HepG2 (cell line): ENCODE measurements around the gene RNF25. TPM values are rescaled to one million over a fixed set of nuclear protein-coding genes. Genes with fewer than 3 reads are reported as not detected.
A peak's percentile ranks its signal among the peaks of the same experiment; 100 is the strongest.

ENCODE experiments used
- ATAC-seq: fragments of 200-7000 bp; cut with Tn5 transposase; 3 replicates; pipeline ENCODE4 v1.9.1; 2020; ENCODE audit warnings: mild to moderate bottlenecking, moderate library complexity
- BruUV-seq: library from RNA; stranded (reverse); fragments of 400-500 nt; replicated peaks from 2 replicates; lab custom pipeline; 2021; lab: Mats Ljungman, UMichigan
- CTCF ChIA-PET: fragments of 300-600 bp; formaldehyde crosslinking; extraction: SDS; loops from one replicate; lab custom pipeline; 2021; ENCODE audit warnings: low total read pairs, inconsistent platforms, low intra/inter-chr PET ratio; lab: Yijun Ruan, JAX
- POLR2A ChIA-PET: fragments of 350-600 bp; sonication (Branson Sonifier 250); formaldehyde crosslinking; loops from one replicate; lab custom pipeline; 2020; ENCODE audit warnings: antibody characterized with exemption, inconsistent platforms; lab: Yijun Ruan, JAX
- DNase-seq: peaks from one replicate; pipeline ENCODE4 v3.0.0-alpha.2; 2015; ENCODE audit warnings: low spot score
- FAIRE-seq: peaks from 3 replicates; lab custom pipeline; 2011; peaks lifted over from hg19 to GRCh38; lab: Jason Lieb, UNC
- H2AFZ ChIP-seq: one replicate; pipeline ENCODE4 v1.6.1; 2011; ENCODE audit warnings: low read length, inconsistent platforms
- H3K27ac ChIP-seq: fragments of 300-600 bp; 3 replicates; pipeline ENCODE4 v1.8.0; 2011; ENCODE audit warnings: mixed run types, mild to moderate bottlenecking, mixed read lengths, low read length, inconsistent platforms; ENCODE audit not compliant: insufficient read depth; ENCODE audit errors: extremely low read length
- H3K27me3 ChIP-seq, 2 experiments: fragments of 200-600 bp in 1 of 2; 2 replicates in 1 of 2; 3 replicates in 1 of 2; pipeline versions ENCODE4 v1.6.0 to v1.8.0; 2011; ENCODE audit warnings: low read length in 2 of 2, mild to moderate bottlenecking in 2 of 2, moderate library complexity in 2 of 2, inconsistent platforms in 1 of 2; ENCODE audit not compliant: insufficient read depth in 2 of 2, control insufficient read depth in 1 of 2
- H3K36me3 ChIP-seq, 2 experiments: fragments of 200-600 bp in 1 of 2; replicated peaks in 1 of 2; 2 replicates in 1 of 2; 3 replicates in 1 of 2; pipeline versions ENCODE4 v1.5.1 to v1.8.0; 2011; ENCODE audit warnings: low read length in 2 of 2, inconsistent platforms in 1 of 2; ENCODE audit not compliant: insufficient read depth in 2 of 2, control insufficient read depth in 1 of 2
- H3K4me1 ChIP-seq: 2 replicates; pipeline ENCODE4 v1.5.1; 2012; ENCODE audit warnings: low read length, inconsistent platforms; ENCODE audit not compliant: insufficient read depth
- H3K4me2 ChIP-seq: 2 replicates; pipeline ENCODE4 v1.6.0; 2011; ENCODE audit warnings: low read depth, low read length, inconsistent platforms
- H3K4me3 ChIP-seq, 3 experiments: fragments of 200-600 bp in 1 of 3; sonication (generic), shearing (Covaris generic) in 1 of 3; replicated peaks in 1 of 3; 2 replicates each; pipeline ENCODE4 v1.5.1; 2011 to 2016; ENCODE audit warnings: low read length in 3 of 3, inconsistent platforms in 2 of 3, low read depth in 2 of 3, mild to moderate bottlenecking in 2 of 3, control low read depth in 1 of 3, mixed read lengths in 1 of 3; ENCODE audit not compliant: insufficient read depth in 1 of 3
- H3K79me2 ChIP-seq: one replicate; pipeline ENCODE4 v1.6.1; 2011; ENCODE audit warnings: low read length, inconsistent platforms; ENCODE audit not compliant: insufficient read depth
- H3K9ac ChIP-seq: 2 replicates; pipeline ENCODE4 v1.6.0; 2011; ENCODE audit warnings: mild to moderate bottlenecking, low read depth, low read length, inconsistent platforms; ENCODE audit not compliant: insufficient read depth
- H3K9me3 ChIP-seq: 2 replicates; pipeline ENCODE4 v1.5.1; 2012; ENCODE audit warnings: mild to moderate bottlenecking, low read length
- H4K20me1 ChIP-seq: 2 replicates; pipeline ENCODE4 v1.6.0; 2011; ENCODE audit warnings: inconsistent platforms, mild to moderate bottlenecking, low read length, moderate library complexity; ENCODE audit not compliant: insufficient read depth
- GATAD2A ChIP-seq: IDR thresholded peaks from 2 replicates; pipeline ENCODE4 v1.6.1; 2016
- GMEB2 ChIP-seq: IDR thresholded peaks from 2 replicates; pipeline ENCODE4 v1.6.1; 2016; ENCODE audit warnings: missing biosample characterization, missing genetic modification reagents, low read depth
- MLLT10 ChIP-seq: sonication (generic); formaldehyde crosslinking; IDR thresholded peaks from 2 replicates; pipeline ENCODE4 v1.4.0; 2020; ENCODE audit warnings: missing genetic modification reagents
- RFXANK ChIP-seq: IDR thresholded peaks from 2 replicates; pipeline ENCODE4 v1.6.1; 2016
- SALL1 ChIP-seq: sonication (generic); formaldehyde crosslinking; IDR thresholded peaks from 2 replicates; pipeline ENCODE4 v1.8.0; 2022; ENCODE audit warnings: mild to moderate bottlenecking, missing genetic modification reagents
- SMYD3 ChIP-seq: sonication (generic); formaldehyde crosslinking; IDR thresholded peaks from 2 replicates; pipeline ENCODE4 v1.8.1; 2023; ENCODE audit warnings: mild to moderate bottlenecking, missing genetic modification reagents
- STAT5B ChIP-seq: sonication (generic); formaldehyde crosslinking; IDR thresholded peaks from 2 replicates; pipeline ENCODE4 v1.4.0; 2020; ENCODE audit warnings: missing genetic modification reagents
- ZC3H13 ChIP-seq: sonication (generic); formaldehyde crosslinking; IDR thresholded peaks from 2 replicates; pipeline ENCODE4 v1.8.1; 2023; ENCODE audit warnings: mild to moderate bottlenecking, missing genetic modification reagents, moderate library complexity
- ZNF552 ChIP-seq: sonication (generic); formaldehyde crosslinking; IDR thresholded peaks from 2 replicates; pipeline ENCODE4 v1.9.0; 2022; ENCODE audit warnings: missing genetic modification reagents, mild to moderate bottlenecking, borderline replicate concordance
- ZNF777 ChIP-seq: sonication (generic); formaldehyde crosslinking; IDR thresholded peaks from 2 replicates; pipeline ENCODE4 v1.4.0; 2020; ENCODE audit warnings: missing genetic modification reagents
- WGBS: methylation state at CpG from one replicate; pipeline ENCODE4 v1.1.6; 2017; ENCODE audit warnings: low lambda C conversion rate; 5-methylcytosine and 5-hydroxymethylcytosine counted together
- in situ Hi-C: cut with HindIII; loops from 2 replicates; pipeline ENCODE4 v1.10.0; 2017; ENCODE audit warnings: low pct_unique_long_range_greater_than_20kb; ENCODE audit not compliant: extremely low pct_ligation_motif_present
- intact Hi-C: fragments of 100-400 bp; cut with micrococcal nuclease; formaldehyde crosslinking; loops from one replicate; pipeline ENCODE4 v1.10.0; 2022; ENCODE audit not compliant: unreplicated experiment
- polyA plus RNA-seq, 8 experiments: library from polyadenylated mRNA; depleted of rRNA in 3 of 8; stranded (reverse) in 7 of 8; unstranded in 1 of 8; fragments of >200 nt; fragmentation: Illumina TruSeq in 4 of 8; extraction: Trizol in 4 of 8; gene quantifications; 2 replicates each; pipeline versions ENCODE4 v1.2.1 to v1.2.3, GENCODE V29; 2011 to 2016; ENCODE audit warnings: low read depth in 4 of 8, missing spikeins in 1 of 8, mixed read lengths in 1 of 8; ENCODE audit not compliant: insufficient read depth in 1 of 8
- total RNA-seq, 5 experiments: library from RNA; depleted of rRNA; stranded (reverse); fragments of >200 nt; fragmentation: Illumina TruSeq; extraction: Trizol; gene quantifications; 2 replicates each; pipeline ENCODE4 v1.2.3, GENCODE V29; 2016; ENCODE audit warnings: low read depth in 1 of 5
- TF ChIP-seq, protein P1 (sequence below): sonication (generic); formaldehyde crosslinking; IDR thresholded peaks from 2 replicates; pipeline ENCODE4 v1.5.1; 2020; ENCODE audit warnings: missing genetic modification reagents, mild to moderate bottlenecking, borderline replicate concordance
- TF ChIP-seq, protein P2 (sequence below): sonication (generic); formaldehyde crosslinking; IDR thresholded peaks from 2 replicates; pipeline ENCODE4 v1.5.1; 2020; ENCODE audit warnings: missing genetic modification reagents, mild to moderate bottlenecking, borderline replicate concordance
- TF ChIP-seq, protein P3 (sequence below): sonication (generic); formaldehyde crosslinking; IDR thresholded peaks from 2 replicates; pipeline ENCODE4 v1.8.1; 2022; ENCODE audit warnings: low read depth, mild to moderate bottlenecking, missing genetic modification reagents

RNF25 gene
- total and polyA plus RNA-seq, 2 of the 13 experiments (the other 11 are each of a cell fraction or from before 2014, with no cell fraction given): 37.0 to 87.6 TPM

DNA sequence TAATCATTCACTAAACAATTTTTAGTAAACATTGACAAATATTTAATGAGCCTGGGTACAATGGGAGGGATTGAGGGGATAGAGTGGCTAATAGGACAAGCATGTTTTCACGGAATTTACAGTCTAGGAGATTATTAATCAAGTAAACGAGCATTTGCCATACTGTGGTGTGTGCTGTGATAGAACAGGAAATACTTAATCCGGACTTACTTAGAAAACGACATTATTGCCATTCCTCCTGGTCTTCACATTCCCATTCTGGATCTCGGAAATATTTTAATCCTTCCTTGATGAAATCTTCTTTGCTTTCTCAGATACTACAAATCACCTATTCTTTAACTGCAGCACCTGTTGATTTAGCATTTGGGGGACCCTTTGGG, 39.7 kb upstream of the RNF25 start (continued):
- TF ChIP-seq GATAD2A: no peak

- peak; percentile 79 for FAIRE-seq
- in situ Hi-C loops: no loop called here
- TF ChIP-seq SMYD3: peak; percentile 89
- TF ChIP-seq ZNF552 (CRISPR knock-in tag): peak; percentile 70
- peak; percentile 96 for TF ChIP-seq SALL1 (CRISPR knock-in tag)
- TF ChIP-seq, protein P1, sequence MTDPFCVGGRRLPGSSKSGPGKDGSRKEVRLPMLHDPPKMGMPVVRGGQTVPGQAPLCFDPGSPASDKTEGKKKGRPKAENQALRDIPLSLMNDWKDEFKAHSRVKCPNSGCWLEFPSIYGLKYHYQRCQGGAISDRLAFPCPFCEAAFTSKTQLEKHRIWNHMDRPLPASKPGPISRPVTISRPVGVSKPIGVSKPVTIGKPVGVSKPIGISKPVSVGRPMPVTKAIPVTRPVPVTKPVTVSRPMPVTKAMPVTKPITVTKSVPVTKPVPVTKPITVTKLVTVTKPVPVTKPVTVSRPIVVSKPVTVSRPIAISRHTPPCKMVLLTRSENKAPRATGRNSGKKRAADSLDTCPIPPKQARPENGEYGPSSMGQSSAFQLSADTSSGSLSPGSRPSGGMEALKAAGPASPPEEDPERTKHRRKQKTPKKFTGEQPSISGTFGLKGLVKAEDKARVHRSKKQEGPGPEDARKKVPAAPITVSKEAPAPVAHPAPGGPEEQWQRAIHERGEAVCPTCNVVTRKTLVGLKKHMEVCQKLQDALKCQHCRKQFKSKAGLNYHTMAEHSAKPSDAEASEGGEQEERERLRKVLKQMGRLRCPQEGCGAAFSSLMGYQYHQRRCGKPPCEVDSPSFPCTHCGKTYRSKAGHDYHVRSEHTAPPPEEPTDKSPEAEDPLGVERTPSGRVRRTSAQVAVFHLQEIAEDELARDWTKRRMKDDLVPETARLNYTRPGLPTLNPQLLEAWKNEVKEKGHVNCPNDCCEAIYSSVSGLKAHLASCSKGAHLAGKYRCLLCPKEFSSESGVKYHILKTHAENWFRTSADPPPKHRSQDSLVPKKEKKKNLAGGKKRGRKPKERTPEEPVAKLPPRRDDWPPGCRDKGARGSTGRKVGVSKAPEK (CRISPR knock-in tag): 0 out of 2 replicates have a peak, but pooled peaks have one; percentile 44
- no peak for TF ChIP-seq MLLT10 (CRISPR knock-in tag)
- peak; percentile 88; the same call in 1 of the 2 replicates for TF ChIP-seq STAT5B (CRISPR knock-in tag)
- TF ChIP-seq ZC3H13 (CRISPR knock-in tag): peak; percentile 87
- TF ChIP-seq GMEB2: peak; percentile 60
- peak; percentile 63; the same call in 1 of the 2 replicates for TF ChIP-seq RFXANK
- TF ChIP-seq ZNF777: peak; percentile 70
- TF ChIP-seq, protein P2, sequence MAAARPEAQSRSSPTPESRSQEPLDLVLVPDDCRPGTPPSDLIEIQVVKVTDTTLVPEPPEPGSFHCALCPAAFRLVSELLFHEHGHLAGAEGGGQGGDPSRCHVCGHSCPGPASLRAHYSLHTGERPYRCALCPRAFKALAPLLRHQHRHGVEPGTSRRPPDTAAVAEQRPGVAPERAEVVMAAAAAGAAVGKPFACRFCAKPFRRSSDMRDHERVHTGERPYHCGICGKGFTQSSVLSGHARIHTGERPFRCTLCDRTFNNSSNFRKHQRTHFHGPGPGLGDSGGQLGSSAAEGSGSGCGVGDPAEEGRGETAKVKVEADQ (CRISPR knock-in tag): peak; percentile 95
- TF ChIP-seq, protein P3, sequence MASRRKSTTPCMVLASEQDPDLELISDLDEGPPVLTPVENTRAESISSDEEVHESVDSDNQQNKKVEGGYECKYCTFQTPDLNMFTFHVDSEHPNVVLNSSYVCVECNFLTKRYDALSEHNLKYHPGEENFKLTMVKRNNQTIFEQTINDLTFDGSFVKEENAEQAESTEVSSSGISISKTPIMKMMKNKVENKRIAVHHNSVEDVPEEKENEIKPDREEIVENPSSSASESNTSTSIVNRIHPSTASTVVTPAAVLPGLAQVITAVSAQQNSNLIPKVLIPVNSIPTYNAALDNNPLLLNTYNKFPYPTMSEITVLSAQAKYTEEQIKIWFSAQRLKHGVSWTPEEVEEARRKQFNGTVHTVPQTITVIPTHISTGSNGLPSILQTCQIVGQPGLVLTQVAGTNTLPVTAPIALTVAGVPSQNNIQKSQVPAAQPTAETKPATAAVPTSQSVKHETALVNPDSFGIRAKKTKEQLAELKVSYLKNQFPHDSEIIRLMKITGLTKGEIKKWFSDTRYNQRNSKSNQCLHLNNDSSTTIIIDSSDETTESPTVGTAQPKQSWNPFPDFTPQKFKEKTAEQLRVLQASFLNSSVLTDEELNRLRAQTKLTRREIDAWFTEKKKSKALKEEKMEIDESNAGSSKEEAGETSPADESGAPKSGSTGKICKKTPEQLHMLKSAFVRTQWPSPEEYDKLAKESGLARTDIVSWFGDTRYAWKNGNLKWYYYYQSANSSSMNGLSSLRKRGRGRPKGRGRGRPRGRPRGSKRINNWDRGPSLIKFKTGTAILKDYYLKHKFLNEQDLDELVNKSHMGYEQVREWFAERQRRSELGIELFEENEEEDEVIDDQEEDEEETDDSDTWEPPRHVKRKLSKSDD (CRISPR knock-in tag): 0 out of 2 replicates have a peak, but pooled peaks have one; percentile 67
Observed at GRCh38 chr2:218710687-218711549, 39.1 kb upstream of the RNF25 start, which contains the start of gene TTLL4. Gene TTLL4, plus strand, starts transcription at chr2:218710835. Its CDS starts 26,842 bp downstream, at chr2:218737677.

More at GRCh38 chr2:218710687-218711549, 39.1 kb upstream of the RNF25 start, which contains the start of gene TTLL4:
- ChIA-PET POLR2A (interaction anchor here (1.0 to 2.4 kb wide), 13 partner anchors 11 to 137 kb away, joined by 3 to 22 read pairs (median 11); partner anchors contain the start of genes BCS1L, CYP27A1, RNF25 and STK36), CTCF (interaction anchor here (2.6 kb wide), 1 partner anchor 136 kb away, joined by 49 read pairs; no protein-coding TSS in a partner anchor)
- under 1% methylated on average over 36 of the region's 74 CpGs for WGBS
- peak within 1 kb of the TSS; percentile 74 for H3K27ac ChIP-seq
- ATAC-seq: peak; percentile 95
- TSS peak; percentile 76 for BruUV-seq
- H3K4me1 ChIP-seq: peaks cover 42% of the 10 kb centered on the region
- no peaks in the 10 kb centered on the region for H3K9me3 ChIP-seq
- H3K4me2 ChIP-seq: peak within 1 kb of the TSS; percentile 86
- H3K4me3 ChIP-seq: peak within 1 kb of the TSS; percentile 88 to 97 (median 93)
- intact Hi-C loops: loop anchor here (1.0 to 2.0 kb wide), 3 partner anchors 44 to 136 kb away; no protein-coding TSS in a partner anchor
- peak; percentile 95 for DNase-seq
- H2AFZ ChIP-seq: no peak within 1 kb of the TSS
- peaks cover 3% of the 10 kb centered on the region; the same call in 1 of the 2 replicates for H4K20me1 ChIP-seq
- peaks cover 48% of the 10 kb centered on the region for H3K79me2 ChIP-seq
- H3K27me3 ChIP-seq: no peaks in the 10 kb centered on the region; a peak in 1 of 5 replicates
- H3K36me3 ChIP-seq: peaks cover 2 to 11% of the 10 kb centered on the region in 2 experiments; a peak in 3 of 5 replicates
- H3K9ac ChIP-seq: peak within 1 kb of the TSS; percentile 95
